ENCODE results near the gene RDM1. TPM values are rescaled to one million over a fixed set of nuclear protein-coding genes. Genes with fewer than 3 reads are reported as not detected.

The RDM1 gene
- total RNA-seq, result 0.19 TPM in 1 of 2 replicates, not detected in the other

GRCh38 chr17:35930211-35931065 is at the start of gene RDM1:
TSS of gene RDM1 (minus strand) at chr17:35930773. CDS start at chr17:35930727, 46 bp downstream.

GRCh38 chr17:35943537-35943936 is 13.0 kb upstream of the RDM1 start, which contains the start of gene LYZL6:
TSS of gene LYZL6 (minus strand) at chr17:35943713. CDS start at chr17:35939356, 4,357 bp downstream.

GRCh38 chr17:35879773-35880654 is 50.6 kb downstream of the RDM1 start, which contains the start of gene CCL5:
TSS of gene CCL5 (minus strand) at chr17:35880360.

GRCh38 chr17:35868737-35869136 is 61.8 kb downstream of the RDM1 start, which contains the start of gene HEATR9:
TSS of gene HEATR9 (minus strand) at chr17:35868891. CDS start at chr17:35868742, 149 bp downstream.

Other genes starting within 250 kb of the RDM1 start
- gene RASL10B, start 199.1 kb downstream of the RDM1 start, total RNA-seq, result 0.57 TPM in 1 of 2 replicates, not detected in the other
- not detected in 2 replicates for gene GAS2L2, start 177.5 kb downstream of the RDM1 start, total RNA-seq
- not detected in 2 replicates for gene C17orf50, start 169.9 kb downstream of the RDM1 start, total RNA-seq
- gene MMP28, start 135.1 kb downstream of the RDM1 start, total RNA-seq, result 11.0 and 11.3 TPM in 2 replicates
- 41.4 and 138 TPM in 2 replicates for gene TAF15, start 121.3 kb downstream of the RDM1 start, total RNA-seq
- not detected in 2 replicates for gene HEATR9, start 61.9 kb downstream of the RDM1 start, total RNA-seq
- gene CCL5, start 50.4 kb downstream of the RDM1 start, total RNA-seq, result under 0.01 and 1.8 TPM in 2 replicates
- not detected in 2 replicates for gene LYZL6, start 12.9 kb upstream of the RDM1 start, total RNA-seq
- 0.65 TPM in 1 of 2 replicates, not detected in the other for gene CCL16, start 50.7 kb upstream of the RDM1 start, total RNA-seq
- gene CCL14, start 56.0 kb upstream of the RDM1 start, total RNA-seq, result 4.4 and 11.5 TPM in 2 replicates
- gene CCL15, start 70.8 kb upstream of the RDM1 start, total RNA-seq, result not detected in 2 replicates
- gene CCL23, start 87.2 kb upstream of the RDM1 start, total RNA-seq, result 0.76 and 3.4 TPM in 2 replicates
- gene CCL18, start 133.5 kb upstream of the RDM1 start, total RNA-seq, result not detected in 2 replicates
- gene CCL3, start 159.4 kb upstream of the RDM1 start, total RNA-seq, result not detected in 2 replicates
- not detected in 2 replicates for gene CCL4, start 173.1 kb upstream of the RDM1 start, total RNA-seq
- gene TBC1D3B, start 245.9 kb upstream of the RDM1 start, total RNA-seq, result 0.97 and 2.6 TPM in 2 replicates

Measured in bladder microvascular endothelial cell (primary cell).